ENCODE data around the gene GPR146. TPM values are rescaled to one million over a fixed set of nuclear protein-coding genes. Genes with fewer than 3 reads are reported as not detected.

GPR146 gene
- total and polyA plus RNA-seq, 2 of the 8 experiments (the other 6 are each of a cell fraction or from before 2014, with no cell fraction given): 1.8 to 2.7 TPM

DNA sequence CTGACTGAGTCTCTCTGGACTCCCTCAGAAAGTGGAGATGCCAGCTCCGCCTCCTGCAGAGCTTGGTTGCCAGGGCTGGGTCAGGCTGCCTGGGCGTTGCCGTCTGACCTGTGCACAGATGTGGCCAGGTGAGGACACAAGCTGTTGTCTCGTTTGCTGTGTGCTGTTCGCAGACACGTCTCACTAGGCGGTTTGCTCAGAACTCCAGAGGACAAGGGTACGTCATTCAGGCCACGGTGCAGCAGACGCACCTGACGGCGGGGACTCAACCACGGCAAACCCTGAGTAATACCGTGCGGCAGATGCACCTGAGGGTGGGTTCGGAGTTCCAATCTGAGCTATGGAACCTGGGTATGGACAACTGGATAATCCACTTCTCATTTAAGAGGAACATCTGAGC, 55.3 kb downstream of the GPR146 start:
- Histone ChIP-seq H3K14ac (ENCODE audit: insufficient read length) (no peak overlapping the region), H3K23me2 (ENCODE audit: low read depth, low read length) (no peaks in the 10 kb centered on the region), H3K56ac (replicated peaks; ENCODE audit: insufficient read length, low read depth, low read length) (no peak overlapping the region), H4K20me1 (replicated peaks in 1 of 2; ENCODE audit: control insufficient read depth in 1 of 2, insufficient read depth in 2 of 2, low read length in 2 of 2) (peaks cover 5 to 20% of the 10 kb centered on the region in 2 experiments), H4K8ac (ENCODE audit: extremely low read depth, insufficient read depth, low read length) (no peak overlapping the region), H3K36me3 (ENCODE audit: control insufficient read depth in 2 of 4, insufficient read depth in 4 of 4, low read length in 3 of 4) (no peaks in the 10 kb centered on the region; a peak in 1 of 8 replicates), H3K79me2 (ENCODE audit: control insufficient read depth in 1 of 2, insufficient read depth in 2 of 2, low read length in 2 of 2) (peaks cover 0 to 20% of the 10 kb centered on the region in 2 experiments; a peak in 1 of 4 replicates), H4K91ac (replicated peaks; ENCODE audit: insufficient read length, low read length) (no peak overlapping the region), H2BK12ac (ENCODE audit: low read depth, low read length) (no peak overlapping the region), H2BK5ac (ENCODE audit: low read depth, low read length) (no peak overlapping the region), H3K18ac (ENCODE audit: extremely low read depth, low read length) (no peak overlapping the region), H2BK15ac (ENCODE audit: low read length) (no peak overlapping the region), H3K4me3 (ENCODE audit: extremely low read depth in 1 of 4, insufficient read depth in 2 of 4, low read depth in 3 of 4, low read length in 4 of 4) (no peak overlapping the region), H3K4me2 (ENCODE audit: insufficient read depth in 1 of 2, low read depth in 2 of 2, low read length in 2 of 2) (no peak overlapping the region), H3K9ac (replicated peaks in 1 of 4; ENCODE audit: extremely low read depth in 1 of 4, low read depth in 3 of 4, low read length in 3 of 4) (no peak overlapping the region), H2BK20ac (ENCODE audit: low read length) (no peak overlapping the region), H2BK120ac (replicated peaks; ENCODE audit: low read depth, low read length) (no peak overlapping the region), H3K9me3 (ENCODE audit: insufficient read depth in 2 of 2, low read depth in 1 of 2, low read length in 1 of 2) (no peaks in the 10 kb centered on the region), H4K5ac (ENCODE audit: insufficient read length, low read depth, low read length) (no peak overlapping the region), H3K27ac (ENCODE audit: low read depth, low read length) (no peak overlapping the region), H2AK5ac (ENCODE audit: low read depth, low read length) (no peak overlapping the region), H3K79me1 (ENCODE audit: low read depth, low read length) (peaks cover 30% of the 10 kb centered on the region), H3K4me1 (replicated peaks in 1 of 4; ENCODE audit: control insufficient read depth in 3 of 4, insufficient read depth in 4 of 4, low read length in 3 of 4) (no peaks in the 10 kb centered on the region; a peak in 1 of 7 replicates), H3K23ac (ENCODE audit: insufficient read length) (no peak overlapping the region), H3K27me3 (replicated peaks in 1 of 4; ENCODE audit: control insufficient read depth in 3 of 4, extremely low read depth in 1 of 4, insufficient read depth in 3 of 4, low read length in 3 of 4) (no peaks in the 10 kb centered on the region), H2AFZ (ENCODE audit: low read length) (no peak overlapping the region), H3K4ac (replicated peaks; ENCODE audit: insufficient read length, low read depth, low read length) (no peak overlapping the region)
- DNase-seq (ENCODE audit: low read depth in 1 of 2, low spot score in 2 of 2) (no peak), FAIRE-seq (no peak)
- WGBS, 2 experiments (ENCODE audit: extremely low coverage in 1 of 2, insufficient coverage in 1 of 2, insufficient read length in 1 of 2, insufficient replicate concordance in 2 of 2, low coverage in 1 of 2, low lambda C conversion rate in 2 of 2, missing lambda C conversion rate in 1 of 2): 93% methylated on average over 16 of the region's 16 CpGs; no CpG with 5 or more reads in 1 of the 2 experiments
- TF ChIP-seq MAFK (IDR thresholded peaks at IDR 0.05; ENCODE audit: low read depth, low read length) (no peak), ZNF274 (IDR thresholded peaks at IDR 0.05; ENCODE audit: borderline replicate concordance, extremely low read depth, low read length) (no peak), CEBPB (IDR thresholded peaks at IDR 0.05; ENCODE audit: low read depth, low read length) (no peak), HDAC6 (IDR thresholded peaks at IDR 0.05; ENCODE audit: low read depth, low read length) (no peak), CHD1 (IDR thresholded peaks at IDR 0.05; ENCODE audit: low read depth, low read length) (no peak)
- TF ChIP-seq, protein P1, sequence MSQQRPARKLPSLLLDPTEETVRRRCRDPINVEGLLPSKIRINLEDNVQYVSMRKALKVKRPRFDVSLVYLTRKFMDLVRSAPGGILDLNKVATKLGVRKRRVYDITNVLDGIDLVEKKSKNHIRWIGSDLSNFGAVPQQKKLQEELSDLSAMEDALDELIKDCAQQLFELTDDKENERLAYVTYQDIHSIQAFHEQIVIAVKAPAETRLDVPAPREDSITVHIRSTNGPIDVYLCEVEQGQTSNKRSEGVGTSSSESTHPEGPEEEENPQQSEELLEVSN (IDR thresholded peaks at IDR 0.05): no peak
- POLR2A ChIA-PET (ENCODE audit: partially characterized antibody): no interaction called here
- CTCF ChIA-PET (ENCODE audit: partially characterized antibody): interaction anchor here (0.6 to 1.9 kb wide), 7 partner anchors 8 to 51 kb away, joined by 3 to 9 read pairs (median 3); no protein-coding TSS in a partner anchor

Measured in H1 (cell line).